ENCODE results near the gene PNLIPRP3. TPM values are rescaled to one million over a fixed set of nuclear protein-coding genes. Genes with fewer than 3 reads are reported as not detected.

Gene PNLIPRP3
- polyA plus RNA-seq, 3 donors = not detected

GRCh38 chr10:116440330-116441030, 12.8 kb downstream of the PNLIPRP3 start:
- DNase-seq (ENCODE audit: extremely low read depth in 1 of 11, low read depth in 9 of 11, low spot score in 4 of 11) = no peak

GRCh38 chr10:116444527-116445142, 17.0 kb downstream of the PNLIPRP3 start:
- peak in 10 of 11 donors; percentile 2 to 17 (median 9) for DNase-seq (ENCODE audit: extremely low read depth in 1 of 11, low read depth in 9 of 11, low spot score in 4 of 11)

- DNase-seq (ENCODE audit: extremely low read depth in 1 of 11, low read depth in 9 of 11, low spot score in 4 of 11) = no peak
Observed at GRCh38 chr10:116450861-116451260, 23.2 kb downstream of the PNLIPRP3 start.

- DNase-seq (ENCODE audit: extremely low read depth in 1 of 11, low read depth in 9 of 11, low spot score in 4 of 11) = no peak
Observed at GRCh38 chr10:116451711-116452337, 24.2 kb downstream of the PNLIPRP3 start.

GRCh38 chr10:116452338-116452720, 24.7 kb downstream of the PNLIPRP3 start:
- no peak for DNase-seq (ENCODE audit: extremely low read depth in 1 of 11, low read depth in 9 of 11, low spot score in 4 of 11)

GRCh38 chr10:116457488-116457887, 29.8 kb downstream of the PNLIPRP3 start:
- no peak for DNase-seq (ENCODE audit: extremely low read depth in 1 of 11, low read depth in 9 of 11, low spot score in 4 of 11)

GRCh38 chr10:116460219-116460618, 32.6 kb downstream of the PNLIPRP3 start:
- no peak for DNase-seq (ENCODE audit: extremely low read depth in 1 of 11, low read depth in 9 of 11, low spot score in 4 of 11)

- no peak for DNase-seq (ENCODE audit: extremely low read depth in 1 of 11, low read depth in 9 of 11, low spot score in 4 of 11)
Observed at GRCh38 chr10:116461680-116462079, 34.0 kb downstream of the PNLIPRP3 start.

GRCh38 chr10:116464257-116464656, 36.6 kb downstream of the PNLIPRP3 start:
- DNase-seq (ENCODE audit: extremely low read depth in 1 of 11, low read depth in 9 of 11, low spot score in 4 of 11) = no peak

- no peak for DNase-seq (ENCODE audit: extremely low read depth in 1 of 11, low read depth in 9 of 11, low spot score in 4 of 11)
Observed at GRCh38 chr10:116465546-116465945, 37.9 kb downstream of the PNLIPRP3 start.

GRCh38 chr10:116466715-116467422, 39.2 kb downstream of the PNLIPRP3 start:
- DNase-seq (ENCODE audit: extremely low read depth in 1 of 11, low read depth in 9 of 11, low spot score in 4 of 11) = no peak

- DNase-seq (ENCODE audit: extremely low read depth in 1 of 11, low read depth in 9 of 11, low spot score in 4 of 11) = no peak
Observed at GRCh38 chr10:116469437-116469836, 41.8 kb downstream of the PNLIPRP3 start.

GRCh38 chr10:116470071-116470470, 42.4 kb downstream of the PNLIPRP3 start:
- no peak for DNase-seq (ENCODE audit: extremely low read depth in 1 of 11, low read depth in 9 of 11, low spot score in 4 of 11)

GRCh38 chr10:116470768-116471415, 43.2 kb downstream of the PNLIPRP3 start:
- DNase-seq (ENCODE audit: extremely low read depth in 1 of 11, low read depth in 9 of 11, low spot score in 4 of 11) = no peak

- no peak for DNase-seq (ENCODE audit: extremely low read depth in 1 of 11, low read depth in 9 of 11, low spot score in 4 of 11)
Observed at GRCh38 chr10:116472891-116473290, 45.2 kb downstream of the PNLIPRP3 start.

- DNase-seq (ENCODE audit: extremely low read depth in 1 of 11, low read depth in 9 of 11, low spot score in 4 of 11) = no peak
Observed at GRCh38 chr10:116475866-116476265, 48.2 kb downstream of the PNLIPRP3 start.

- DNase-seq (ENCODE audit: extremely low read depth in 1 of 11, low read depth in 9 of 11, low spot score in 4 of 11) = no peak
Observed at GRCh38 chr10:116476461-116476860, 48.8 kb downstream of the PNLIPRP3 start.

- no peak for DNase-seq (ENCODE audit: extremely low read depth in 1 of 11, low read depth in 9 of 11, low spot score in 4 of 11)
Observed at GRCh38 chr10:116477986-116478664, 50.5 kb downstream of the PNLIPRP3 start.

Data from renal cortex interstitium (tissue), 11 donors.